SK-N-SH treated with all-trans-retinoic acid at 6 μM for 48 hours (cell line): ENCODE data around the gene TAF6.

Experiments used
- ATAC-seq: fragments of 200-7000 bp; cut with Tn5 transposase; 3 replicates; pipeline ENCODE4 v1.9.1; 2020; ENCODE audit warnings: mild to moderate bottlenecking, moderate library complexity
- ARNTL ChIP-seq: fragments of 450-650 bp; formaldehyde crosslinking; IDR thresholded peaks from 2 replicates; pipeline ENCODE4 v1.5.0; 2020; ENCODE audit warnings: low read depth, mild to moderate bottlenecking, moderate library complexity, borderline replicate concordance
- BACH2 ChIP-seq: fragments of 250-450 bp; sonication (Bioruptor Pico); IDR thresholded peaks from 2 replicates; pipeline ENCODE4 v1.9.0; 2021; ENCODE audit warnings: mild to moderate bottlenecking, borderline replicate concordance
- CSDC2 ChIP-seq: fragments of 250-450 bp; sonication (Bioruptor Pico); IDR thresholded peaks from 2 replicates; pipeline ENCODE4 v1.5.0; 2020; ENCODE audit warnings: mild to moderate bottlenecking, moderate library complexity
- ESRRG ChIP-seq: fragments of 250-450 bp; sonication (Bioruptor Pico); IDR thresholded peaks from 2 replicates; pipeline ENCODE4 v1.6.1; 2021; ENCODE audit warnings: mild to moderate bottlenecking
- GLIS3 ChIP-seq: fragments of 250-450 bp; sonication (Bioruptor Pico); IDR thresholded peaks from 2 replicates; pipeline ENCODE4 v1.5.0; 2020; ENCODE audit warnings: mild to moderate bottlenecking, moderate library complexity
- ISL1 ChIP-seq: fragments of 250-450 bp; sonication (Bioruptor Pico); IDR thresholded peaks from 2 replicates; pipeline ENCODE4 v2.1.2; 2022; ENCODE audit warnings: mild to moderate bottlenecking, moderate library complexity
- OSR1 ChIP-seq: fragments of 250-450 bp; sonication (Bioruptor Pico); IDR thresholded peaks from 2 replicates; pipeline ENCODE4 v1.8.0; 2022; ENCODE audit warnings: moderate library complexity, mild to moderate bottlenecking, inconsistent platforms
- PPARA ChIP-seq: fragments of 250-450 bp; sonication (Bioruptor Pico); IDR thresholded peaks from 2 replicates; pipeline ENCODE4 v1.5.0; 2020; ENCODE audit warnings: mild to moderate bottlenecking, borderline replicate concordance
- RARB ChIP-seq: fragments of 250-450 bp; sonication (Bioruptor Pico); IDR thresholded peaks from 2 replicates; pipeline ENCODE4 v1.8.0; 2021; ENCODE audit warnings: mild to moderate bottlenecking, moderate library complexity
- SNAI2 ChIP-seq: fragments of 250-450 bp; sonication (Bioruptor Pico); IDR thresholded peaks from 2 replicates; pipeline ENCODE4 v1.5.0; 2020; ENCODE audit warnings: mild to moderate bottlenecking, moderate library complexity
- TCF4 ChIP-seq: fragments of 250-450 bp; sonication (Bioruptor Pico); IDR thresholded peaks from 2 replicates; pipeline ENCODE4 v1.8.0; 2021; ENCODE audit warnings: mild to moderate bottlenecking, moderate library complexity, borderline replicate concordance
- TOX ChIP-seq: fragments of 250-450 bp; sonication (Bioruptor Pico); IDR thresholded peaks from 2 replicates; pipeline ENCODE4 v1.8.0; 2021; ENCODE audit warnings: mild to moderate bottlenecking, moderate library complexity, borderline replicate concordance
- ZC3H10 ChIP-seq: fragments of 250-450 bp; sonication (Bioruptor Pico); IDR thresholded peaks from 2 replicates; pipeline ENCODE4 v1.5.1; 2021; ENCODE audit warnings: mild to moderate bottlenecking, moderate library complexity
- ZFP3 ChIP-seq: fragments of 250-450 bp; sonication (Bioruptor Pico); IDR thresholded peaks from 2 replicates; pipeline ENCODE4 v1.5.0; 2020; ENCODE audit warnings: mild to moderate bottlenecking, moderate library complexity
- ZFP30 ChIP-seq: fragments of 450-650 bp; formaldehyde crosslinking; IDR thresholded peaks from 2 replicates; pipeline ENCODE4 v1.5.0; 2022; ENCODE audit warnings: mild to moderate bottlenecking, moderate library complexity
- ZNF70 ChIP-seq: fragments of 450-650 bp; formaldehyde crosslinking; IDR thresholded peaks from 2 replicates; pipeline ENCODE4 v1.5.0; 2020; ENCODE audit warnings: mild to moderate bottlenecking, moderate library complexity
- ZNF8 ChIP-seq: fragments of 450-650 bp; formaldehyde crosslinking; IDR thresholded peaks from 2 replicates; pipeline ENCODE4 v1.5.0; 2020; ENCODE audit warnings: mild to moderate bottlenecking, moderate library complexity
- TF ChIP-seq, protein P1 (sequence below): fragments of 250-450 bp; sonication (Bioruptor Pico); IDR thresholded peaks from 2 replicates; pipeline ENCODE4 v1.5.1; 2021; ENCODE audit warnings: mild to moderate bottlenecking, moderate library complexity
- TF ChIP-seq, protein P2 (sequence below): fragments of 250-450 bp; sonication (Bioruptor Pico); IDR thresholded peaks from 2 replicates; pipeline ENCODE4 v1.8.0; 2020; ENCODE audit warnings: mild to moderate bottlenecking, moderate library complexity, borderline replicate concordance
- TF ChIP-seq, protein P3 (sequence below): fragments of 250-450 bp; sonication (Bioruptor Pico); IDR thresholded peaks from 2 replicates; pipeline ENCODE4 v1.5.0; 2020; ENCODE audit warnings: mild to moderate bottlenecking, moderate library complexity
- TF ChIP-seq, protein P4 (sequence below): fragments of 250-450 bp; sonication (Bioruptor Pico); IDR thresholded peaks from 2 replicates; pipeline ENCODE4 v1.8.0; 2021; ENCODE audit warnings: low read depth, mild to moderate bottlenecking, moderate library complexity, borderline replicate concordance
- TF ChIP-seq, protein P5 (sequence below): fragments of 250-450 bp; sonication (Bioruptor Pico); IDR thresholded peaks from 2 replicates; pipeline ENCODE4 v1.5.1; 2020; ENCODE audit warnings: low read depth, mild to moderate bottlenecking, moderate library complexity

The TAF6 gene

DNA sequence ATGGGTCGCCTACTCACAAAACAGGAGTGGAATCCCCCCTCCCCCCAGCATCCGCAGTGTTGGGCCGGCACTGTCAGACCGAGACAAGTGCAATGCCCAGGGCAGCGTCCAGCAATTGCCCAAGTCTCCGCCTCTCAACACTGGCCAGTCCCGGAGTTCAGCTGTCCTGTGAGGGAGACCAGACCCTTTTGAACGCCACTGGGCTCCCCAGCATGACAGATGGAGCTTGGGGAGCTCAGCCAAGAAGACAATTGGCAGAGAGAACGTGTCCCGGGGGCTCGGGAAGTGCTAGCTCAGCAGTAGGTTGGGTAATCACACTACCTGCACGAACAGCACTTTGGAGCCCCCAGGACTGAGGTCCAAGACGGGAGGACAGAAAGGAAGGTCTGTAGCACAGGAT, 25.7 kb downstream of the TAF6 start (continued):
- TF ChIP-seq, protein P1, sequence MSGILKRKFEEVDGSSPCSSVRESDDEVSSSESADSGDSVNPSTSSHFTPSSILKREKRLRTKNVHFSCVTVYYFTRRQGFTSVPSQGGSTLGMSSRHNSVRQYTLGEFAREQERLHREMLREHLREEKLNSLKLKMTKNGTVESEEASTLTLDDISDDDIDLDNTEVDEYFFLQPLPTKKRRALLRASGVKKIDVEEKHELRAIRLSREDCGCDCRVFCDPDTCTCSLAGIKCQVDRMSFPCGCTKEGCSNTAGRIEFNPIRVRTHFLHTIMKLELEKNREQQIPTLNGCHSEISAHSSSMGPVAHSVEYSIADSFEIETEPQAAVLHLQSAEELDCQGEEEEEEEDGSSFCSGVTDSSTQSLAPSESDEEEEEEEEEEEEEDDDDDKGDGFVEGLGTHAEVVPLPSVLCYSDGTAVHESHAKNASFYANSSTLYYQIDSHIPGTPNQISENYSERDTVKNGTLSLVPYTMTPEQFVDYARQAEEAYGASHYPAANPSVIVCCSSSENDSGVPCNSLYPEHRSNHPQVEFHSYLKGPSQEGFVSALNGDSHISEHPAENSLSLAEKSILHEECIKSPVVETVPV (CRISPR knock-in tag) = no peak
- no peak for TF ChIP-seq ISL1 (CRISPR knock-in tag)
- no peak for TF ChIP-seq TCF4 (CRISPR knock-in tag)
- no peak for TF ChIP-seq SNAI2 (CRISPR knock-in tag)
- TF ChIP-seq, all 23 proteins: peak for 0

DNA sequence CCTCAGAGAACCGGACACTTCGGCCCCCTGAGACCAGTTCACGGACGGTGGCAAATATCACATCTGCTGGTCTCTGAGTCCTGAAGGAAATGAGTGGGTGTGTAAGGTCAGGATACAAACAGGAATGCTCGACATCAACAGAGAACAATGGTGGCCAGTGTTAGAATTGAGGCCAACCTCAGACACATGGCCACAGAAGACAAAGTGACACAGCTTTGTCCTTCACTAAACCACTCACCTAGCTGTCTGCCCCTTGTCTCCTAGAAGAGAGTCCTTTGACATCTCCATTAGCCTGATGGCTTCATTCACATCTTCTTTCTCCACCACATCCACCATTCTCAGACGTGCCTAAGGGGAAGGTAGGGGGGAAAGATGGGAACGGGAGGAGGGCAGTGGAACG, 26.1 kb downstream of the TAF6 start:
- TF ChIP-seq TOX (CRISPR knock-in tag) (no peak), BACH2 (CRISPR knock-in tag) (no peak), ARNTL (CRISPR knock-in tag) (no peak), GLIS3 (CRISPR knock-in tag) (0 out of 2 replicates have a peak, but pooled peaks have one; percentile 27), ZFP30 (CRISPR knock-in tag) (no peak)
- TF ChIP-seq, protein P2, sequence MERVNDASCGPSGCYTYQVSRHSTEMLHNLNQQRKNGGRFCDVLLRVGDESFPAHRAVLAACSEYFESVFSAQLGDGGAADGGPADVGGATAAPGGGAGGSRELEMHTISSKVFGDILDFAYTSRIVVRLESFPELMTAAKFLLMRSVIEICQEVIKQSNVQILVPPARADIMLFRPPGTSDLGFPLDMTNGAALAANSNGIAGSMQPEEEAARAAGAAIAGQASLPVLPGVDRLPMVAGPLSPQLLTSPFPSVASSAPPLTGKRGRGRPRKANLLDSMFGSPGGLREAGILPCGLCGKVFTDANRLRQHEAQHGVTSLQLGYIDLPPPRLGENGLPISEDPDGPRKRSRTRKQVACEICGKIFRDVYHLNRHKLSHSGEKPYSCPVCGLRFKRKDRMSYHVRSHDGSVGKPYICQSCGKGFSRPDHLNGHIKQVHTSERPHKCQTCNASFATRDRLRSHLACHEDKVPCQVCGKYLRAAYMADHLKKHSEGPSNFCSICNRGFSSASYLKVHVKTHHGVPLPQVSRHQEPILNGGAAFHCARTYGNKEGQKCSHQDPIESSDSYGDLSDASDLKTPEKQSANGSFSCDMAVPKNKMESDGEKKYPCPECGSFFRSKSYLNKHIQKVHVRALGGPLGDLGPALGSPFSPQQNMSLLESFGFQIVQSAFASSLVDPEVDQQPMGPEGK (CRISPR knock-in tag) = no peak
- TF ChIP-seq, protein P3, sequence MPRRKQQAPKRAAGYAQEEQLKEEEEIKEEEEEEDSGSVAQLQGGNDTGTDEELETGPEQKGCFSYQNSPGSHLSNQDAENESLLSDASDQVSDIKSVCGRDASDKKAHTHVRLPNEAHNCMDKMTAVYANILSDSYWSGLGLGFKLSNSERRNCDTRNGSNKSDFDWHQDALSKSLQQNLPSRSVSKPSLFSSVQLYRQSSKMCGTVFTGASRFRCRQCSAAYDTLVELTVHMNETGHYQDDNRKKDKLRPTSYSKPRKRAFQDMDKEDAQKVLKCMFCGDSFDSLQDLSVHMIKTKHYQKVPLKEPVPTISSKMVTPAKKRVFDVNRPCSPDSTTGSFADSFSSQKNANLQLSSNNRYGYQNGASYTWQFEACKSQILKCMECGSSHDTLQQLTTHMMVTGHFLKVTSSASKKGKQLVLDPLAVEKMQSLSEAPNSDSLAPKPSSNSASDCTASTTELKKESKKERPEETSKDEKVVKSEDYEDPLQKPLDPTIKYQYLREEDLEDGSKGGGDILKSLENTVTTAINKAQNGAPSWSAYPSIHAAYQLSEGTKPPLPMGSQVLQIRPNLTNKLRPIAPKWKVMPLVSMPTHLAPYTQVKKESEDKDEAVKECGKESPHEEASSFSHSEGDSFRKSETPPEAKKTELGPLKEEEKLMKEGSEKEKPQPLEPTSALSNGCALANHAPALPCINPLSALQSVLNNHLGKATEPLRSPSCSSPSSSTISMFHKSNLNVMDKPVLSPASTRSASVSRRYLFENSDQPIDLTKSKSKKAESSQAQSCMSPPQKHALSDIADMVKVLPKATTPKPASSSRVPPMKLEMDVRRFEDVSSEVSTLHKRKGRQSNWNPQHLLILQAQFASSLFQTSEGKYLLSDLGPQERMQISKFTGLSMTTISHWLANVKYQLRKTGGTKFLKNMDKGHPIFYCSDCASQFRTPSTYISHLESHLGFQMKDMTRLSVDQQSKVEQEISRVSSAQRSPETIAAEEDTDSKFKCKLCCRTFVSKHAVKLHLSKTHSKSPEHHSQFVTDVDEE (CRISPR knock-in tag) = no peak
- TF ChIP-seq, protein P1 (CRISPR knock-in tag) = no peak

DNA sequence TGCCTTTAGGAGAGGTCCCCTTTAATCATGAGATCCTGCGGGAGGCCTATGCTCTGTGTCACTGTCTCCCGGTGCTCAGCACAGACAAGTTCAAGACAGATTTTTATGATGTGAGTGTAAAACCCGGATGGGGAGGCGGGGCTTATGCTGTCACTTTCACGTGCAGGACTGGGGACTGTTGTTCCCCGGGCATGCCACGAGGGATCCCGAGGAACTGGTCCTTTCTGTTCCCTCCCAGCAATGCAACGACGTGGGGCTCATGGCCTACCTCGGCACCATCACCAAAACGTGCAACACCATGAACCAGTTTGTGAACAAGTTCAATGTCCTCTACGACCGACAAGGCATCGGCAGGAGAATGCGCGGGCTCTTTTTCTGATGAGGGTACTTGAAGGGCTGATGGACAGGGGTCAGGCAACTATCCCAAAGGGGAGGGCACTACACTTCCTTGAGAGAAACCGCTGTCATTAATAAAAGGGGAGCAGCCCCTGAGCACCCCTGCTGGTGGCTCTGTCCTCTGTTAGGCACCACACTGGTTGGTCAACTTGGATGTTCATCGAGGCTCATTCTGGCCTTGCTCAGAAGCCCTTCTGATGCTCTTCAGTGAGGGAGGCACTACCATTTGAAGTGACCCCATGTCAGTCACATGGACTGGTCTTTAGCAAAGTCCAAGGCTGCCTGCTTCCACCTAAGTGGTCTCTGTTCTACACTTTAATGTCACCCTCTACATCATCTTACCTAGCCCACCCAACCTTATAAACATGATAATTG, 27.6 kb downstream of the TAF6 start:
- ATAC-seq = peak; percentile 7
- 0 out of 2 replicates have a peak, but pooled peaks have one; percentile 16 for TF ChIP-seq TOX (CRISPR knock-in tag)
- peak; percentile 29; the same call in 1 of the 2 replicates for TF ChIP-seq TCF4 (CRISPR knock-in tag)
- no peak for TF ChIP-seq ESRRG (CRISPR knock-in tag)
- no peak for TF ChIP-seq ZFP3
- TF ChIP-seq SNAI2 (CRISPR knock-in tag) = no peak
- no peak for TF ChIP-seq PPARA (CRISPR knock-in tag)
- TF ChIP-seq RARB (CRISPR knock-in tag) = peak; percentile 21; the same call in 1 of the 2 replicates
- TF ChIP-seq BACH2 (CRISPR knock-in tag) = no peak
- no peak for TF ChIP-seq ARNTL (CRISPR knock-in tag)
- TF ChIP-seq, protein P4, sequence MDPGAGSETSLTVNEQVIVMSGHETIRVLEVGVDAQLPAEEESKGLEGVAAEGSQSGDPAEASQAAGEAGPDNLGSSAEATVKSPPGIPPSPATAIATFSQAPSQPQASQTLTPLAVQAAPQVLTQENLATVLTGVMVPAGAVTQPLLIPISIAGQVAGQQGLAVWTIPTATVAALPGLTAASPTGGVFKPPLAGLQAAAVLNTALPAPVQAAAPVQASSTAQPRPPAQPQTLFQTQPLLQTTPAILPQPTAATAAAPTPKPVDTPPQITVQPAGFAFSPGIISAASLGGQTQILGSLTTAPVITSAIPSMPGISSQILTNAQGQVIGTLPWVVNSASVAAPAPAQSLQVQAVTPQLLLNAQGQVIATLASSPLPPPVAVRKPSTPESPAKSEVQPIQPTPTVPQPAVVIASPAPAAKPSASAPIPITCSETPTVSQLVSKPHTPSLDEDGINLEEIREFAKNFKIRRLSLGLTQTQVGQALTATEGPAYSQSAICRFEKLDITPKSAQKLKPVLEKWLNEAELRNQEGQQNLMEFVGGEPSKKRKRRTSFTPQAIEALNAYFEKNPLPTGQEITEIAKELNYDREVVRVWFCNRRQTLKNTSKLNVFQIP = no peak
- peak; percentile 80 for TF ChIP-seq GLIS3 (CRISPR knock-in tag)
- TF ChIP-seq ZNF8 (CRISPR knock-in tag) = no peak
- TF ChIP-seq ZNF70 = no peak
- no peak for TF ChIP-seq ZC3H10
- TF ChIP-seq, protein P3 (CRISPR knock-in tag) = 0 out of 2 replicates have a peak, but pooled peaks have one; percentile 14
- no peak for TF ChIP-seq OSR1 (CRISPR knock-in tag)
- no peak for TF ChIP-seq CSDC2 (CRISPR knock-in tag)
- TF ChIP-seq, protein P5, sequence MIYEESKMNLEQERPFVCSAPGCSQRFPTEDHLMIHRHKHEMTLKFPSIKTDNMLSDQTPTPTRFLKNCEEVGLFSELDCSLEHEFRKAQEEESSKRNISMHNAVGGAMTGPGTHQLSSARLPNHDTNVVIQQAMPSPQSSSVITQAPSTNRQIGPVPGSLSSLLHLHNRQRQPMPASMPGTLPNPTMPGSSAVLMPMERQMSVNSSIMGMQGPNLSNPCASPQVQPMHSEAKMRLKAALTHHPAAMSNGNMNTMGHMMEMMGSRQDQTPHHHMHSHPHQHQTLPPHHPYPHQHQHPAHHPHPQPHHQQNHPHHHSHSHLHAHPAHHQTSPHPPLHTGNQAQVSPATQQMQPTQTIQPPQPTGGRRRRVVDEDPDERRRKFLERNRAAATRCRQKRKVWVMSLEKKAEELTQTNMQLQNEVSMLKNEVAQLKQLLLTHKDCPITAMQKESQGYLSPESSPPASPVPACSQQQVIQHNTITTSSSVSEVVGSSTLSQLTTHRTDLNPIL (CRISPR knock-in tag) = peak; percentile 20; the same call in 1 of the 2 replicates
- no peak for TF ChIP-seq ZFP30 (CRISPR knock-in tag)
- TF ChIP-seq ISL1 (CRISPR knock-in tag) = no peak

More for the DNA sequence above, 26.1 kb downstream of the TAF6 start:
- no peak for ATAC-seq
